Mesodermal cell (in vitro differentiated cells): Measurements from ENCODE around the gene AKAP13.
A peak's percentile ranks its signal among the peaks of the same experiment; 100 is the strongest.
"Not testable (repeated sequence)": the region's sequence is repeated elsewhere in the genome, so short reads cannot be mapped to it uniquely, and the experiment has no call there.

Experiments used
- H3K27ac ChIP-seq: 2 replicates; pipeline ENCODE4 v1.7.0; 2013; ENCODE audit warnings: mild to moderate bottlenecking, low read depth, low read length, moderate library complexity; ENCODE audit not compliant: severe bottlenecking
- H3K36me3 ChIP-seq: 2 replicates; pipeline ENCODE4 v1.7.1; 2013; ENCODE audit warnings: mild to moderate bottlenecking, low read length, moderate library complexity; ENCODE audit not compliant: control insufficient read depth, insufficient read depth
- H3K4me1 ChIP-seq: one replicate; pipeline ENCODE4 v1.7.1; 2013; ENCODE audit warnings: mild to moderate bottlenecking, low read length; ENCODE audit not compliant: insufficient read depth, control insufficient read depth, poor library complexity, severe bottlenecking
- H3K4me3 ChIP-seq: 2 replicates; pipeline ENCODE4 v1.7.0; 2013; ENCODE audit warnings: low read length, control low read depth, mild to moderate bottlenecking; ENCODE audit not compliant: insufficient read depth, poor library complexity, severe bottlenecking; ENCODE audit errors: extremely low read depth
- H3K9me3 ChIP-seq: 2 replicates; pipeline ENCODE4 v1.7.1; 2013; ENCODE audit warnings: mild to moderate bottlenecking, low read length, moderate library complexity; ENCODE audit not compliant: control insufficient read depth
- WGBS, 2 experiments: methylation state at CpG; one replicate each; pipeline ENCODE4 v1.1.5; 2013; ENCODE audit warnings: missing lambda C conversion rate in 2 of 2; ENCODE audit not compliant: insufficient coverage in 2 of 2; 5-methylcytosine and 5-hydroxymethylcytosine counted together

The AKAP13 gene

GRCh38 chr15:85518979-85519761 is 138.8 kb downstream of the AKAP13 start:
- no peaks in the 10 kb centered on the region for H3K4me1 ChIP-seq
- no peak overlapping the region for H3K4me3 ChIP-seq
- H3K36me3 ChIP-seq, result peaks cover 39% of the 10 kb centered on the region
- 84% methylated on average over 3 of the region's 5 CpGs; no CpG with 5 or more reads in 1 of the 2 experiments for WGBS, 2 experiments
- no peak overlapping the region for H3K27ac ChIP-seq
- no peaks in the 10 kb centered on the region for H3K9me3 ChIP-seq

DNA sequence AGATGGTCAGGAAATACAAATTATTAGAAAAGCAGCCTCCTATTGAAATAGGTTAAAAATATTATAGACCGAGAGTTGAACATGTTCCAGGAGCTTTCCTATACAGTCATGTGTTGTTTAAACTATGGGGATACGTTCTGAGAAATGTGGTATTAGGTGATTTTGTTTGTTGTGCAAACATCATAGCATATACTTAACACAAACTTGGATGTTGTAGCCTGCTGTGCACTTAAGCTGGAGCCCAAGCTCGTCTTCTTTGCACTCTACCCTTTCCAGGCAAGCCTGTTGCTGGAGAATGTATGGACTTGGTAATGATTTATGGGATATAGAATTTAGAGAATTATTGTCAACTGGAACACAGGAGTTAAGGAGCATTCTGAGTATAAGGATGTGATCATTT is 140.2 kb downstream of the AKAP13 start:
- Histone ChIP-seq H3K4me3 (no peak overlapping the region), H3K36me3 (peaks cover 39% of the 10 kb centered on the region), H3K4me1 (no peaks in the 10 kb centered on the region), H3K9me3 (no peaks in the 10 kb centered on the region), H3K27ac (no peak overlapping the region)
- WGBS, 2 experiments, result no CpG with 5 or more reads among the region's 3 CpGs

- H3K4me3 ChIP-seq, result no peak overlapping the region
- H3K36me3 ChIP-seq, result peaks cover 37% of the 10 kb centered on the region
- H3K27ac ChIP-seq, result no peak overlapping the region
- no peaks in the 10 kb centered on the region for H3K9me3 ChIP-seq
- 79 to 100% methylated on average over 1 of the region's 4 CpGs for WGBS, 2 experiments
- H3K4me1 ChIP-seq, result peaks cover 15% of the 10 kb centered on the region
Measured at GRCh38 chr15:85523530-85523929, 143.1 kb downstream of the AKAP13 start.

- H3K9me3 ChIP-seq, result no peaks in the 10 kb centered on the region
- H3K27ac ChIP-seq, result no peak overlapping the region
- no peak overlapping the region for H3K4me3 ChIP-seq
- peaks cover 16% of the 10 kb centered on the region for H3K4me1 ChIP-seq
- H3K36me3 ChIP-seq, result peaks cover 41% of the 10 kb centered on the region
Measured at GRCh38 chr15:85525755-85526154, 145.4 kb downstream of the AKAP13 start.

GRCh38 chr15:85527895-85528294 is 147.5 kb downstream of the AKAP13 start:
- H3K27ac ChIP-seq, result peak overlapping the region; percentile 87
- WGBS, 2 experiments, result 86% methylated on average over 3 of the region's 3 CpGs; no CpG with 5 or more reads in 1 of the 2 experiments

GRCh38 chr15:85530079-85530478 is 149.7 kb downstream of the AKAP13 start:
- Histone ChIP-seq H3K4me1 (peaks cover 16% of the 10 kb centered on the region), H3K9me3 (no peaks in the 10 kb centered on the region), H3K27ac (no peak overlapping the region), H3K36me3 (peaks cover 35% of the 10 kb centered on the region), H3K4me3 (no peak overlapping the region)
- WGBS, 2 experiments, result 78 to 100% methylated on average over 4 to 7 of the region's 7 CpGs

More at GRCh38 chr15:85527895-85528294, 147.5 kb downstream of the AKAP13 start:
- Histone ChIP-seq H3K36me3 (peaks cover 26% of the 10 kb centered on the region), H3K4me1 (peaks cover 16% of the 10 kb centered on the region), H3K4me3 (no peak overlapping the region), H3K9me3 (no peaks in the 10 kb centered on the region)

DNA sequence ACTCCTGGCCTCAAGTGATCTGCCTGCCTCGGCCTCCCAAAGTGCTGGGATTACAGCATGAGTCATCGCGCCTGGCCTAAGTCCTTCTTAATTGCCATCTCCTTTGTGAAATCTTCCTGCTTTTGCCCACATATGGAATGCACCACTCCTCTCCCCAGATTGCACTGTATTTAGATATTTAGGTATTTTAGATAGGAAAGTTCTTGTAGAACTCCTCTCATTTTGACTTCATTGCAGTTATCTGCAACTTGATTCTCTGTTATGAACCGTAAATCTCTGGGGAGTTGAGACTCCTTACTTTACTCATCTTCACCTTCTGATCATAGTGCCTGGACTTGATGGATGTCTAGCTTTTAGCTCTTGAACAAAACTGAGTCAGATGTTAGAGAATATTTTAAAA is 150.7 kb downstream of the AKAP13 start:
- 97 to 98% methylated on average over 3 to 4 of the region's 4 CpGs for WGBS, 2 experiments
- no peak overlapping the region for H3K4me3 ChIP-seq
- no peak overlapping the region for H3K27ac ChIP-seq
- peaks cover 39% of the 10 kb centered on the region for H3K36me3 ChIP-seq
- H3K4me1 ChIP-seq, result peaks cover 16% of the 10 kb centered on the region
- no peaks in the 10 kb centered on the region for H3K9me3 ChIP-seq

- WGBS, 2 experiments, result 94 to 100% methylated on average over 2 of the region's 3 CpGs
- H3K36me3 ChIP-seq, result peaks cover 37% of the 10 kb centered on the region
- H3K4me3 ChIP-seq, result no peak overlapping the region
- H3K9me3 ChIP-seq, result no peaks in the 10 kb centered on the region
- no peak overlapping the region for H3K27ac ChIP-seq
- H3K4me1 ChIP-seq, result peaks cover 9% of the 10 kb centered on the region
Measured at GRCh38 chr15:85532689-85533088, 152.3 kb downstream of the AKAP13 start.

- Histone ChIP-seq H3K9me3 (no peaks in the 10 kb centered on the region), H3K4me1 (no peaks in the 10 kb centered on the region), H3K36me3 (peaks cover 37% of the 10 kb centered on the region), H3K4me3 (no peak overlapping the region), H3K27ac (no peak overlapping the region)
- WGBS, 2 experiments, result 97 to 100% methylated on average over 2 of the region's 2 CpGs
Measured at GRCh38 chr15:85534031-85534430, 153.6 kb downstream of the AKAP13 start.

DNA sequence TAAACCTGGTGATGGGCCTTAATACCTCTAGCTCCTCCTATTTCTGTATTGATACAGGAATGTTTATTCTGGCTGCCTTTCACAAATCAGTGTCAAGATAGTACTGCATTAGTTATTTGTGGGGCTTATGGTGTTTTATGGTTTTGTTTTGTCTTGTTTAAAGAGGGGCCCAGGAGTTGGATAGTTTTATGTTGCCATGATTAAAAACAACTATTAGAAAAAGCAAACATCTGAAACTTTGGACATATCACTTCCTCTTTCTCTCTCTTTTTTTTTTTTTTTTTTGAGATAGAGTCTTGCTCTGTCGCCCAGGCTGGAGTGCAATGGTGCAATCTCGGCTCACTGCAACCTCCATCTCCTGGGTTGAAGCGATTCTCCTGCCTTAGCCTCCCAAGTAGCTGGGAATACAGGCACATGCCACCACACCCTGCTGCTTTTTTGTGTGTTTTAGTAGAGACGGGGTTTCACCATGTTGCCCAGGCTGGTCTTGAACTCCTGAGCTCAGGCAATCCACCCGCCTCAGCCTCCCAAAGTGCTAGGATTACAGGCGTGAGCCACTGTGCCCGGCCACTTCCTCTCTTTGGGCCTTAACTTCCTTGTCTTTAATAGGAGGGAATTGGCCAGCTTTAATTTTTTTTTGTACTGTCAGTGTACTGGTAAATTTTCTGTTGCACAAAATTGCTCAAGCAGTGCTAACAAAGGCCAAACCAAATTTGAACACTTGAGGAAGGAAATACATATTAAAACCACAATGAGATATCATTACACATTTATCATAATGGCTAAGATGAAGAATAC is 155.3 kb downstream of the AKAP13 start:
- WGBS, 2 experiments, result 95 to 100% methylated on average over 3 to 4 of the region's 7 CpGs
- H3K4me1 ChIP-seq, H3K27ac ChIP-seq, H3K9me3 ChIP-seq, H3K4me3 ChIP-seq: not testable (repeated sequence)
- H3K36me3 ChIP-seq, result peaks cover 31% of the 10 kb centered on the region

- peaks cover 31% of the 10 kb centered on the region for H3K36me3 ChIP-seq
- no peaks in the 10 kb centered on the region for H3K9me3 ChIP-seq
- H3K27ac ChIP-seq, result no peak overlapping the region
- H3K4me1 ChIP-seq, result no peaks in the 10 kb centered on the region
- WGBS, 2 experiments, result 78 to 83% methylated on average over 3 of the region's 4 CpGs
- no peak overlapping the region for H3K4me3 ChIP-seq
Measured at GRCh38 chr15:85536341-85536740, 155.9 kb downstream of the AKAP13 start.
